Fibroblast of the conjunctiva (primary cell): ENCODE results near the gene CBX7.
"Not testable (repeated sequence)": the region's sequence is repeated elsewhere in the genome, so short reads cannot be mapped to it uniquely, and the experiment has no call there.

ENCODE experiments used
- DNase-seq: peaks from one replicate; pipeline ENCODE4 v3.0.0-alpha.2; 2010; ENCODE audit warnings: low read depth

CBX7 gene

DNA sequence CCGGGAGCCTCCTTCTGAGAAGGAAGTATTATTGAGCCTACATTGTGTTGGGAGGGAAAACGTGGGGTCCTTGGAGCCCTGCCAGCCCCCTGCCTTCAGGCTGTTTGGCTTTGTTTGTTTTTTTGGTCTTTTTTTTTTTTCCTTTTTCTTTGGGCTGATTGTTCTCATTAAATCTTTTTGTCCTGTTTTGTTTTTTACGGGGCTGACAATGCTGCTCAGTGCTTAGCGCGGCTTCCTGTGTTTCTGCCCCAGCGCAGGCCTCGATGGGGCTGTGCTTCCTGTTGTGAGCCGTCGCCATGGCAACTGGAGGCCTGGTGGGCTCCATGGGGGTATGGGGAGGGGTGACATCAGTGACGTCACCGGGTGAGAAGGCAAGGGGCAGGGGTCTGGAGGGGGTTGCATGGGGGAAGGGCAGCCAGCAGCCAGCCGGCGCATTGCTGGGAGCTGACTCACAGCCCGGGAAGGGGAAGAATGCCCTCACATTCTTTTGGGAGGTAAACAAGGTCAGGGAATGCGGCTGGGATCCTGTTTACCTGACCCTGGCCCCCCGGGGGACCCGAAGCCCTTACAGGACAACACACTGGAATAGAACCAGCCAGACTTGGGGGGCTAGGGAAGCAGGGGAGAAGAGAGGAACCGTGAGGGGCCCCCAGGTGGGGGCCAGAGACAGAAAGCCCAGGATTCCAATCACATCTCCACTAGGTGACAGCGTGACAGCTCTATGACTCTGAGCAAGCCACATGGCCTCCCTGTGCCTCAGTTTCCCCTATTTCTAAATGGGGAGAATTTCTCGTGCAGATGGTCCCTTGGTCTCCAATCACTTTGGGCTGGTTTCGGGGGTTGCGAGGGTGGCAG lies 22.2 kb upstream of the CBX7 start:
- DNase-seq: peak; percentile 78

DNA sequence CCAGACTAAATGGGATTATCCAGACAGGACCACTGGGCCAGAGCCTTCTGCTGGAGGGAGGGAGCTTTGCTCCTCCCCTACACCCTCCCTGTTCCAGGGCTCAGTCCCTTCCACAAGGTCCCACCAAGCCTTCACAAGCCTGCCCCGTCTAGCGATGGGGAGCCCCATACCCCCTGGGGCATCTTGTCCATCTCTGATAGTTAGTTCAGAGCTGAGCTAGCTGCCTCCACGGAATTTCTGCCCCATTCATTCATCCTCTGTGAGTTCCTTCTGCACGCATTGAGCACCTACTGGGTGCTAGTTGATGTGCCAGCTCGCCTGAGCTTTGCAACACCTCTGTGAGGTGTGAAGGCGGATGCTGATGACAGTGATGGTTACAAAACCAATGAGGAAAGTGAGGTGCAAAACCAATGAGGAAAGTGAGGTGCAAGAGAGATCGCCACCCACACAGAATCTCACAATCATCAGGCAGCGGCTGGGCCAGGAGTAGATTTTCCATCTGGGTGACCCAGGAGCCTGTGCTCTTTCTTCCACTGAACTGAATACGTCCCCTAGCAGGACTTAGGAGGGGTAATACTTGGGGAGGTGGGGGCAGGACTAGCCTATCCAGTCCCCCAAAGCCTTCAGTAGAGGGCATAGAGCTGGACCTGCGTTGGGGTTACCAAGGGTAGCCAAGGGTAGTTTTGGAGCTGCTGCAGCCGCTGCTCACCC lies 21.5 kb upstream of the CBX7 start:
- no peak for DNase-seq

DNA sequence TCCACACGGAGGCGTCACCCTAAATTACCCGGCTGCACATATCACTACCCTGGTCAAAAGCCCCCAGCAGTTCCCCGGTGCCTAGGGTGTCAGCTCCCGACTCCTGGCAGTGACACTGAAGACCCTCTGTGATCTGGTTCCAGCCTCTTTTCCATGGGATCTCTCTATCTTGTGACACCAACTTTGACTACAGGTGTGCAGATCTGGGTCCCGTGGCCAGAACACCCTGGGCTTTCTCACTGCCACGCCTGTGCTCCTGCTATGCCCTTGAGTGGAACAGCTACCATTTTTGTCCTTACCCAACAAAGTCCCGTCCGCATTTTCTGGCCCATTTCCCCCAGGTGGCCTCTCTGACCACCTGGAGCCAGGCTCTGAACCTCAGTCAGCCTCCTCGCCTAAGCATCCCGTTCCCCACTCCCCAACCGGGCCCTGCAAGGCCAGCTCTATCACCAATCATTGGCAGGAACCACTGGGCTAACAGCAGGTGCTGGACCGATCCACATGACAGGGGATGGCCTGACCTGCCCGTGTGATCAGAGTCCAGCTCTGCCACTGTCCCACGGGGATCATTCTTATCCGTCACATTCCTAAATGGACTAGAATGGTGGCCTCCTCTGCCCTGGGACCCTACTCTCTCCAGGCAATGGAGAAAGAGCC lies 20.7 kb upstream of the CBX7 start:
- no peak for DNase-seq

DNA sequence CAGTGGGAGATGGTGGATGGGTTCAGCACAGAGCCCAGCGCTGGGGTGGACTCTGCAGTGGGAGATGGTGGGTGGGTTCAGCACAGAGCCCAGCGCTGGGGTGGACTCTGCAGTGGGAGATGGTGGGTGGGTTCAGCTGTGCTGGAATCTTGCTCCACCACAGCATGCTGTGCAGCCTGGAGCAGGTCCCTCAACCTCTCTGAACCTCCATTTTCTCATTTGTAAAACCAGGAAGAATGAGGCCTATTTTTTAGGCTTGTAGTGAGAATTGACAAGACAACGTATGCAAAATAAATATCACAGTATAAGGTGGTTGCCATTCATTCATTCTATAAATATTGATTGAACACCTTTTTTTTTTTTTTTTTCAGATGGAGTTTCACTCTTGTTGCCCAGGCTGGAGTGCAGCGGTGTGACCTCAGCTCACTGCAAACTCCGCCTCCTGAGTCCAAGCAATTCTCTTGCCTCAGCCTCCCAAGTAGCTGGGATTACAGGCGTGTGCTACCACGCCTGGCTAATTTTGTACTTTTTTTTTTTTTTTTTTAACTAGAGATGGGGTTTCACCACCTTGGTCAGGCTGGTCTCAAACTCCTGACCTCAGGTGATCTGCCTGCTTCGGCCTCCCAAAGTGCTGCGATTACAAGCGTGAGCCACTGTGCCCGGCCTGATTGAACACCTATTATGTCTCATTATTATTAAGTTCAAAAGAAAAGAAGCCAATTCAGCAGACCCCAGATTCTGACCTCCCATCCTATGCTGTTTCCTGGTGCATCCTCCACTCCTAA lies 20.0 kb upstream of the CBX7 start:
- DNase-seq: not testable (repeated sequence)

DNA sequence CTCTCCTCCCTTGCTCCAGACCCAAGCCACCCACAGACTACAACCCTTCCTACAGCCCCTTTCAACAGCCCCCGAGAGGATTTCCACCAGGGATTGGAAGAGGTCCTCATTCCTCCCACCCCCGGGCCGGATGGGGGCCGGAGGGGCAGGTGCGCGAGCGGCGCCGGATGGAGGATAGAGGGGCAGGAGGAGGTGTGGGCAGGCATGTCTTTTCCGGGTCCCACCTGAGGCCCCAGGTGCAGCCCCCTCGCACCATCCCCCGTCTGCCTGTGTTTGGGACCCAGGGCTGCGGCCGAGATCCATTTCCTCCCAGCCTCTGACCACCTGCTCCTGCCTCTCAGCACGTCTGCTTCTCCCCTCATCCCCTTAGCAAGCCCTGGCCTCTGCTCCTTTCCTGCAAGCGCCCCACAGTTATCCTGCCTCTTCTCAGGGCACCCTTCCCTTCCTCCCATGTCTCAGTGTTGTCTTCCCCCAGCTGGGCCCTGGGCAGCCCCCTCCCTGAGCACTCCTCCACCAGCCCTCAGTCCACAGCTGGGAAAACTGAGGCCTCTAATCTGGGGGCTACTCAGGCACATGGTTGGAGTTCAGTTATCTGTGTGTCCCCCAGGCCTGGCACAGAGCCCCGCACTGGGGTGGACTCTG lies 19.3 kb upstream of the CBX7 start:
- no peak for DNase-seq

DNA sequence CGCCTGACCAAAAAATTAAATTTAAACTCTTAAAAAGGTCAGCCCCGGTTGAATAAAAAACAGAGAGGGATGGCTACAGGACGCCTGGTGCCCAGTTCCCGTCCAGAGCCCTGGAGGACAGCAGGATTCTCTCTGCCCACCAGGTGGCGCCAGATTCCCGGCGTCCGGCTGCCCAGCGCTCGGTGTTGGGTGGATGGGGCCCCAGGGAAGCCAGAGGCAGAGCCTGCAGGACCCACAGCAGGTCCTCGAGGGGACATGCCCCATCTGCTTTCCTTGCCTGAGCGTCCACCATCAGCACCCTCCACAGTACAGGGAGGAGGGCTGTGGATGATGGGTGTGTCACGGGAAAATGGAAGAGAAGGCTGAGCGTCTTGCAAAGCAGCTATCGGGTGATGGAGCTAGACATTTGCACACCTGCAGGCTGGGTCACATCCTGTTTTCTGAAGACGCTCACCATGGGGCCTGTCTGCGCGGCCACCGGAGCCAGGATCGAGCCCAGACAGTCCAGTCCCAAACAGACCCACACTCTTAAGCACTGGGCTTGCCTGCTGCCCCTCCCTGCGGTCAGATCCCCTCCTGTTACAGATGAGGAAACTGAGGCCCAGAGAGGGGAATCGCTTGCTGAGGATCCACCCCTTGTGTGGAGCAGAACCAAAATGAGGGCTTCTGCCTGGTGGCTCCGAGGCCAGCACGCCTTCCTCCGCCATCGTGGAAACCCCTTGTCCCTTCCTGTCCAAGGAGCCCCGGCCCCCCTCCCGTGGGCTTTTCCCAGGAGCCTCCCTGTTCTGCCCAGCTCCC lies 18.5 kb upstream of the CBX7 start:
- peak; percentile 36 for DNase-seq

DNA sequence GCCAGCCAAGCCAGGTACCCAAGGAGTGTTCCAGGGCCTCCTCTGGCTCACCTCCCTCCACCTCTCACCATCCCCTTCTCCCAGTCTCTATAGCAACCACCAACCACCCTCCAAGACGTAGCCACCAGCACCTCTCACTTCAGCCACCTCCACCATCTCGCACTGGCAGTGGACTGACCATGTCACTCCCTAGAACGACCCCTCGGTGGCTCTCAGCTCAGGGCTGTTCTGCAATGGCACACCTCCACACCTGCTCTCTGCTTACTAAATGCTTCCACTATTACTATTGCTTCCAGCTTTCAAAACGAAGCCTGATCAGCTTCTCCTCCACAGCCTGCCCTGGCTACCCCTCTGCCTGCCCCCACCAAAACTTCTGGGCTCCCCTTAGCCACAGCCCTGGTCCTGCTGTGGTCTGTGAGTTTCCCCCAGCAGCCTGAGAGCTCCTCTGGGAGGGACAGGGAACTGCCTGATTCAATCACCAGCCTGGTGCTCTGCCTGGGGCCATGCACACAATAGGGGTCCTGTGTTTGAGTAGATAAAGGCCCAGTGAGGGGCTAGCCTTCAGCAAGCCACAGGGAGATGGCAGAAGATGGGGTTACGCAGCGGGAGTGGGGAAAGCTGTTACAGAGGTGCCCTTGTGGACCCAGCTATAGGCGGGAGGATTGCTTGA lies 17.5 kb upstream of the CBX7 start:
- DNase-seq: no peak

DNA sequence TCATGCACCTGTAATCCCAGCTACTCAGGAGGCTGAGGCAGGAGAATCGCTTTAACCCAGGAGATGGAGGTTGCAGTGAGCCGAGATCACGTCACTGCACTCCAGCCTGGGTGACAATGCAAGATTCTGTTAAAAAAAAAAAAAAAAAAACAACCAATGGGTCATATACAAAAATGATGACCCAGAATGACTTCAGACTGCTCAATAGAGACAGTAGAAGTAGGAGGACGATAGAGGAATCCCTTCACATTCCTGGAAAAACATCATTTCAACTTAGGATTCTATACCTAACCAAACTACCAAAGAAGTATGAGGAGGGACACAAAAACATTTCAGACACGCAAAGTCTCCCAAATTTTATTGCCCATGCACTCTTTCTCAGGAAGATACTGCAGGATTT lies 14.1 kb upstream of the CBX7 start:
- no peak for DNase-seq

DNA sequence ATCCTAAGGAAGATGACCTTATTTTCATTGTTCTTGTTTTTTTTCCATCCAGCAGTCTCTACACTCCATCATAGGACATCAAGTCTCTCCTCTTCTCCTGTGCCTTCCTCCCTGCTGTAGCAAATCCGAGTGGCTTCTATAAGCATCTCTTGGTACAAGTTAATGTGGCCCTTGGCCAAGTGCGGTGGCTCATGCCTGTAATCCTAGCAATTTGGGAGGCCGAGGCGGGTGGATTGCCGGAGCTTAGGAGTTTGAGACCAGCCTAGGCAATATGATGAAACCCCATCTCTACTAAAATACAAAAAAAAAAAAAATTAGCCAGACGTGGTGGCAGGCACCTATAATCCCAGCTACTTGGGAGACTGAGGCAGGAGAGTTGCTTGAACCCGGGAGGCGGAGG lies 3.6 kb upstream of the CBX7 start:
- not testable (repeated sequence) for DNase-seq

DNA sequence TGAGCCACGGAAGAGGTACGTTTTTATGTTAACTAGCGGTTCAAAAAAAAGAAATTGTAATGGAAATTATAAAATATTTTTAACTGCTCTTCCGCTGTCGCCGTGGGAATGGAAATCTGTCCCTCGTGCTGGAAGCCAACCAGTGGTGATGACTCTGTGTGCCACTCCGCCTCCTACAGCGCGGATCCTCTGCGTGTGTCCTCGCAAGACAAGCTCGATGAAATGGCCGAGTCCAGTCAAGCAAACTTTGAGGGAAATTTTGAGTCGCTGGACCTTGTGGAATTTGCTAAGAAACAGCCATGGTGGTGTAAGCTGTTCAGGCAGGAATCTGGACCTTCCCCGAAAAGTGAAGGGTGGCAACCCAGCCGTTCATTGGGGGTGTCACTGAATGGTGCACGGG lies 2.9 kb upstream of the CBX7 start:
- no peak for DNase-seq

DNA sequence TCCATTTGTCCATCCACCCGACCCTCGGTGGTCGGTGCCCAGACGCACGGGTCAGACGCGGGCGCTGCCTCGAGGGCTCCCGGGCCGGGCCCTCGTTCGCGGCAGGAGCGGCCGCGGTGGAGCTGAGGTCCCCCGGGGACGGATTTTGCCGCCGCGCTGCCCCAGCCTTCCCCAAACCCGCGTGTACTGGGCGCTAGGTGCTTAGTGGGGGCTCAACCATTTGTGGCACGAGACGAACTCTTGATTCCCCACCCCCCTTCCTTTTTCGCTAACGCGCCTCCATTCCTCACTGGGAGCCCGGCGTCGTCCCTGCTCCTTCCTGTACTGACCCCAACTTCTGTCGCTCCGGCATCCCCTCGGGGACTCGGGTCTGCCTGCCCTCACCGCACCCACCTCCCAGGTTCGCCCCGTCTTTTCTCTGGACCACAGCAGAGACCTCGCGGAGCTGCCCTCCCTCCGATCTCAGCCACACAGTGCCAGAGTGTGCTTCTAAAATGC lies 789 bp upstream of the CBX7 start:
- DNase-seq: no peak

DNA sequence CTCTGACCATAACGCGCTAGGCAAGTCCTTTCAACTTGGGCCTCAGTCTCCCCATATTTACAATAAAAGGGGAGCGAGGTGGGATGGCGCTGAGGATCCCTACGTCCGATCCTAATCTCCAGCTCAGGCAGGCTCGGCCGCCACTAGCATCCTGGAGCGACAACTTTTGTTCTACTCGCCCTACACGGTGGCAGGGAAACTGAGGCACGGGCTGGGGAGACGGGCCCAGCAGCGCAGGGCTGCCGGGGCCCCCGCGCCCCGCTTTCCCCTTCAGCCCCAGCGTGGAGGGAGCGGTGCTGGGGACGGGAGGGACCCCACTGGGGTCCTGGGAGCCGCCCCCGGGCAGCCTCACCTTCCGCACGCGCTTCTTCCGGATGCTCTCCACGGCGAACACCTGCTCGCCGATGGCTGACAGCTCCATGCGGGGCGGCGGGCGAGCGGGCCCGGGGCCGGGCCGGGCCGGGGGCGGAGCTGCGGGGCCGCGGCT lies 413 bp downstream of the CBX7 start:
- DNase-seq: no peak

DNA sequence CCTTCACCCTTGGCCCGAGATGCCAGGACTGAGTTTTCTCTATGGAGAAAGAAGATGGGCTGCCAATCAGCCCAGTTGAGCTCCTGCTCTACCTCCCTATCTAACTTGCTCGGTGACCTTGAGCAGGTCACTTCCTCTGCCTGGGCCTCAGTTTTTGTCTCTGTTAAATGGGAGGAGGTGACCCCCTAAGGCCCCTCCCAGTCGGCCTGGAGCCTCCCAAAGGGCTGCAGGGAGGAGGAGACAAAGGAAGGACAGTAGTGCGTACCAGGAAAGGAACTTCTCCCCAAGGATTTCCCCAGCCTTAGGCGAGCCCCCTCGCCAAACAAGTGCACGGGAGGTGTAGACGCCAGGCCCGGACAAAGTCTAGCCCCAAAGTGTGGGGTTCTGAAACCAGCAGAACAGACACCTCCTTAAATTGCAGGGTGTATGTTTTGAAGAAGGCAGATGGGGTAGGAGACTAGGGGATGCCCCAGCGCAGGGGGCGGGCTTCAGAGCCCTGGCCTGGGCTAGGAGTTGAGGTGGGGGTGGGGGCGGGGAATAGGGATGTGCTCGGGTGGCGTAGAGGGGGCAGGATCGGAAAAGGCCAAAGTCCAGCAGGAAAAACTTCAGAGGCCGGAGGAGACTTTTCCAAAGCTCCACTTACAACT lies 1.0 kb downstream of the CBX7 start:
- DNase-seq: no peak

DNA sequence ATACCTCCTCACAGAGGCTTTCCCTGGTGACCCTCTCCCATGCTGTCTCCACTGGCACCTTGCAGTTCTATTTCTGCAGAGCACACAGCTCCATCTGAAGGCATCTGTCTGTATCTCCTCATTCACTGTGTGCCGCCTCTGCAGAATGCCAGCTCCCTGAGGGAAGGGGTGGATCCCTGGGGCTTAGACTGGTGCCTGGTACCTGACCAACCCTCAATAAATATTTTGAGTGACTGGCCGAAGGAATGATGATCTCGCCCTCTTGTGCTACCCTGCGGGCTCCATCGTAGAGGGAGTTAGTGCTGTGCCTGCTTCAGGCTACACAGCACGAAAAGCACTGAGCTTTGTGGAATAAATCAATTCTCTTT lies 1.6 kb downstream of the CBX7 start:
- DNase-seq: no peak

DNA sequence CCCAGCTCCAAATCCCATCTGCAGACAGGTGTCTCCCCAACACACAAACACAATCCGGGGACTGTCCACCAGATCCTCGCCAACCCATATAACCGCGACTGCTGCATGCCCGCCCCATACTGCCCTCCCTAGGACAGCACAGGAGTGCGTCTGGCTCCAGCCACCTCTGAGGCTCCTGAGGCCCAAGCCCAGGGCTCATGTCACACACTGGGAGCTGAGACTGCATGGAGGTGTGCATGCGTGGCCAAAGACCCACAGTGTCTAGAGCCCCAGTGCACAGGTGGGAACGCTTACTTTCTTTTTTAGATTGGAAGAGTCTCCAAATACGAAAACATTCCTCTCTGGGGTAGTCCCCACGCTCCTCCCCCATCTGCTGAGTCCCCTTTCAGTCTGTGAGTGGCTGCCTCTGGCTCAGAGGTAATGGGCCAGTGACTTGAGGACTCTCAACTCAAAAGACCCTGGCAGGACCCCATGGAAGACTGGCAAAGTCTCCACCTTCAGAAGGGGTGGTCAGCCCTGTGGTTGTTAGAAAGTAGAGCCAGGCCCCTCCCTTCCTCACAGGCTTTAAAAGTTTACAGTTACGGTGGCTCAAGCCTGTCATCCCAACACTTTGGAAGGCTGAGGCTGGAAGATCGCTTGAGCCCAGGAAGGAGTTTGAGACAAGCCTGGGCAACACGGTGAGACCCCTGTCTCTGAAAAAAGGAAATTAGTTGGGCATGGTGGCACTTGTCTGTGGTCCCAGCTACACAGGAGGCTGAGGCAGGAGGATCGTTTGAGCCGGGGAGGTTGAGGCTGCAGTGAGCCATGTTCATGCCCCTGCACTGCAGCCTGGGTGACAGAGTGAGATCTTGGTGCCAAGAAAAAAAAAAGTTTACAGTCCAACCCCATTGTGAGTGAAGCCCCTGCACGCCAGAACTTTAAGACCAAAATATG lies 2.3 kb downstream of the CBX7 start:
- DNase-seq: no peak

DNA sequence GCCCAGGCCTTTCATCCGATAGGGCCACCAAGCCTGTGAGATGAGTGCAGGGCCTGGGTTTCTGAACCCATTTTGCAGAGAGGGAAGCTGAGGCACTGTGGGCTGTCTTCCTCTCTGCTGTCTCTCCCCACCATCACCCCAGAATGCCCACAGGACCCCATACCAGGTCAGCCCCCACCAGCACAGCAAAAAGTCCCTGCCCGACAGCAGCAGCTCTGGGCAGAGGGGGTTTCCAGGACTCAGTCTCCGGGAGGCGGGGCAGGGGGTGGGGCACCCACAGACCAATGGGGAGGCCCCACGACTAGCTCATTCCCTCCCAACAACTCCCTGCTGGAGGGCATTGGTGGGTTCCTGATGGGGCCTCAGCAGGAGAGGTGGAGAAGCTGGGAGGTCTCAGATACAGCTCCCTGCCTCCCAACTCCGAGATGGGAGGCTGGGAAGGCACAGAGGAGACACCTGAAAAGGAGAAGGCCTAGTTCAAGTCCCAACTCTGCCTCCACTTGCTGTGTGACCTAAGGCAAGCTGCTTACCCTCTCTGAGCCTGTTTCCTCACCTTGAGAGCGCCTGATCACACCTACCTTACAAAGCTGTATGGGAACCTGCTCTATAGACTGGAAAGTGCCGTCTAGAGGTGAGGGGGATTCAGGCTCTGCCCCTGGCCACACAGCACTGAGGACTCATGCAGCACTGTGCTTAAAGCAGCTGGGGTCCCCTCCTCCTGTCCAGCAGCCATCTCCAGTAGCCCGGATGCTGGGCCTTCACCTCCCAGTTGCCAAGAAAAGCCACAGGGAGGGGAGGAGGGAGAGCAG lies 3.5 kb downstream of the CBX7 start:
- no peak for DNase-seq

DNA sequence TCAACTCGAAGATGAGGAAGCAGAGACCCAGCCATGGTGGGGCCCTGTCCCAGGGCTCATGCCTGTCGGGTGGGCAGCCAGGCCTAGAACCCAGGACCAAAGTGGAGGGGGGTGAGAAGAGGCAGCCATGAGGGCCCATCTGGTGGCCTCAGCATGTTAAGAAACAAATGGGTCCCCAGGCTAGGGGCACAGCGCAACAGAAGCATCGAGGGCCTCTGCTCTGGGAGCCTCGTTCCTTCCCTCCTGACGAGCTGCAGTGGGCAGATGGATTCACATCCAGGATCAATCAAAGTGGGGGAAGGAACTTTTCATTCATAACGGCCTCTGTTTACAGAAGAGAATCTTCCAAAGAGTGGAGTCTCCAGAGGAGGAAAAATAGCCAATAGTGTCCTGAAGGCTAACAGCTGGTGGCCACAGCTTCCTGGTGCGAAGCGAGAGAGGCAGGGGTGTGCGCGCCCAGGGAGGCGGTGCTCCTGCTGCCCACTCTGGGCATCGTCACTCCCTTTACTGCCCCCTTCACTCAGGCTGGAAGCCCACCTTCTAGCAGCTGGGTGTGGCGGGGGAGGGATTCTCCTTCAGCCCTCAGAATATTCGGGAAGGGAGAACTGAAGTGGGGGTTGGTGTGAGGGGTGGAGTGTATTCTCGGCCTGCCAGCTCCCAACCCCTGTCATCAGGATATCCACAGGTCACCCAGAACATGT lies 4.3 kb downstream of the CBX7 start:
- no peak for DNase-seq
